NCI-H345 (cell line): ENCODE results near the gene TCF12.

Experiments
- DNase-seq: peaks from one replicate; lab custom pipeline; 2025; lab: John Stamatoyannopoulos, UW

Gene TCF12

GRCh38 chr15:57018151-57018550 lies 99.7 kb downstream of the TCF12 start:
- no peak for DNase-seq

- no peak for DNase-seq
Measured at GRCh38 chr15:57019496-57020160, 101.2 kb downstream of the TCF12 start.

- no peak for DNase-seq
Measured at GRCh38 chr15:57025264-57025926, 107.0 kb downstream of the TCF12 start.

- peak; percentile 70 for DNase-seq
Measured at GRCh38 chr15:57026016-57026592, 107.7 kb downstream of the TCF12 start.

- DNase-seq, result no peak
Measured at GRCh38 chr15:57027596-57027995, 109.2 kb downstream of the TCF12 start.

- no peak for DNase-seq
Measured at GRCh38 chr15:57028176-57028575, 109.7 kb downstream of the TCF12 start.

GRCh38 chr15:57030011-57030410 lies 111.6 kb downstream of the TCF12 start:
- no peak for DNase-seq

GRCh38 chr15:57031082-57031481 lies 112.6 kb downstream of the TCF12 start:
- no peak for DNase-seq

- no peak for DNase-seq
Measured at GRCh38 chr15:57031605-57032004, 113.2 kb downstream of the TCF12 start.

GRCh38 chr15:57032338-57032737 lies 113.9 kb downstream of the TCF12 start:
- DNase-seq, result no peak

GRCh38 chr15:57033715-57034439 lies 115.4 kb downstream of the TCF12 start:
- DNase-seq, result peak; percentile 33

- no peak for DNase-seq
Measured at GRCh38 chr15:57034613-57035012, 116.2 kb downstream of the TCF12 start.

GRCh38 chr15:57035664-57036063 lies 117.2 kb downstream of the TCF12 start:
- no peak for DNase-seq

- no peak for DNase-seq
Measured at GRCh38 chr15:57036352-57036751, 117.9 kb downstream of the TCF12 start.

GRCh38 chr15:57037548-57037947 lies 119.1 kb downstream of the TCF12 start:
- DNase-seq, result no peak

- no peak for DNase-seq
Measured at GRCh38 chr15:57038040-57038439, 119.6 kb downstream of the TCF12 start.

- DNase-seq, result no peak
Measured at GRCh38 chr15:57038496-57038895, 120.1 kb downstream of the TCF12 start.

GRCh38 chr15:57041416-57041815 lies 123.0 kb downstream of the TCF12 start:
- DNase-seq, result no peak

- DNase-seq, result no peak
Measured at GRCh38 chr15:57044072-57044702, 125.7 kb downstream of the TCF12 start.

GRCh38 chr15:57044970-57045369 lies 126.5 kb downstream of the TCF12 start:
- no peak for DNase-seq

- no peak for DNase-seq
Measured at GRCh38 chr15:57045741-57046382, 127.4 kb downstream of the TCF12 start.
